GM20431 (cell line): Measurements from ENCODE around the gene GLI3.

Source experiments
- in situ Hi-C: fragments of 300-500 bp; cut with MseI, MboI; formaldehyde crosslinking; loops from one replicate; pipeline ENCODE4 v1.15.0; 2020; ENCODE audit warnings: low sequenced_read_pairs; ENCODE audit not compliant: unreplicated experiment

Gene GLI3

DNA sequence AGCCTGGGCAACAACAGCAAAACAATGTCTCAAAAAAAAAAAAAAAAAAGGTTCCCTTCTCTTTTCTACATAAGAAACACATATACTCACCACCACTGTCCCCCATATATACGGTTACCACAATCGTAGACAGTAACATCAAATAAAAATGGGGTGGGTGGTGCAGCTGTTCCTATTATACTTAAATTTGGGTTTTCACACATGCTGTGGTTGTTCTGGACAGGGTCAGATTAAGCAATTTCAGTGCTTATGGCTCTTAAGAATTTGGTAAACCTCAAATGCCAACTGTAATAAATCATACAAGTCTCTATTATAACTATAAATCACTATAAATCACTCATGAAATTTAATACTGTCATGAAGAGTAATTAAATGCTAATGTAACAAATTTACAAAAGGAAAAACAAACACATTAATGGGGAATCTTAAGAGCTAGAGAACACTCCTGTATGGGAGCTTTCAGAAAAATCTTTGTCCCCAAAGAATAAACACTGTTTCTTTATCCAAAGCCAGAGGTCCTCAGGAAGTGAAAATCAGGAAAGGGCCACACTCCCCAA lies 143.6 kb downstream of the GLI3 start:
- in situ Hi-C loops, result no loop called here

GRCh38 chr7:42091461-42092291 lies 145.3 kb downstream of the GLI3 start:
- in situ Hi-C loops, result no loop called here

DNA sequence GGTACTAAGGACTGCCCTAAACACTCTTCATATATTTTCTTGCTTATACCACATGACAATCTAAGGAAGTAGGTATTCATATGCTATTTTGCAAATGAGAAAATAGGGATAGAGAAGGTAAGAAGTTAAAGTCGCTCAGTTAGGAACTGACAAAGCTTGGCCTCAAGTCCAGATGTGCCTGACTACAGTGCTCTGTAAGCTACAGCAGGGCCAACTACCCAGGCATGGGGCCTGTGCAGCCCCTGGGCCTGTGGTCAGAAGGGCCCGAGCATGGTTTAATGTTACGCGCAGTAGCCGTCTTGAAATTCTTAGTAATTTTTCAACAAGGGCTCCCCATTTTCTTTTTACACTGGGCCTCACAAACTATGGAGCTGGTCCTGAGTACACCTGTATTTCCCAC lies 146.2 kb downstream of the GLI3 start:
- in situ Hi-C loops, result no loop called here

- in situ Hi-C loops, result no loop called here
These were observed 147.0 kb downstream of the GLI3 start for GRCh38 chr7:42090056-42090455.

GRCh38 chr7:42087616-42088015 lies 149.4 kb downstream of the GLI3 start:
- in situ Hi-C loops, result no loop called here

DNA sequence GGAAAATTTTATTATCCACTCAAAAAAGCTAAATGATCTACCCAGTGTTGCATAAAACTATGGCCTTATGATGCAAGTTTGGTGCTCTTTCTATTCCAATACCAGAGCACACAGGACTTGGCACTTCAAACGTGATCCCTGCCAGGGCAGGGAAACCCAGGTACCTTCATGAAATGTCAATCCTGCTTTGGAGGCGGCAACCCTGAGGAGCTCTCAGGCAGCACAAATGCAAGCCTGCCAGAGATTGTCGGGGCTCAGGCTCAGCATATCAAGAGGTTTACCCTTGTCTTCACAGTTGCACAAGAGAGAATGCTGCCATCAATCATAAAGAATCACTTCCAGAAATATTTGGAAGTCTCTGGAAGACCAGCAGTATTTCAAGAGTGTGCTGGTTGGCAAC lies 151.5 kb downstream of the GLI3 start:
- in situ Hi-C loops, result no loop called here

DNA sequence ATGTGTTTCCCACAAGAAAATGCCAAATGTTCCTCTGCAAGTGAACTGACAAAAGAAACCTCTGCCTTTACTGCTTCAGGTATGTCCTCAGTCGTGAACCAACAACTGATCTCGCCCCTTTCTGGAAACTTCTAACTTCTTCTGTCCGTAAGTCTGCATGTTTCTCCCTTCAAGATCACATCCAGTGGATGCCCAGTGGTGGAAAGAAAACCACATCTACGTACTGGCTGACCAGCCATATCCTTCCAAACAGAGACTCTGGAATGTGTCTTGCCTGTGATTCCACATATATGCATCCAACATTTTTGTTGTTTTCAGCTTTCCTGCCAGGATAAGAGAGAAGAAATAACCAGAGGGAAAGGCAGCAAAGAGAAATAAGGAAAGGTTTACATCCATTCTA lies 152.7 kb downstream of the GLI3 start:
- in situ Hi-C loops, result no loop called here

DNA sequence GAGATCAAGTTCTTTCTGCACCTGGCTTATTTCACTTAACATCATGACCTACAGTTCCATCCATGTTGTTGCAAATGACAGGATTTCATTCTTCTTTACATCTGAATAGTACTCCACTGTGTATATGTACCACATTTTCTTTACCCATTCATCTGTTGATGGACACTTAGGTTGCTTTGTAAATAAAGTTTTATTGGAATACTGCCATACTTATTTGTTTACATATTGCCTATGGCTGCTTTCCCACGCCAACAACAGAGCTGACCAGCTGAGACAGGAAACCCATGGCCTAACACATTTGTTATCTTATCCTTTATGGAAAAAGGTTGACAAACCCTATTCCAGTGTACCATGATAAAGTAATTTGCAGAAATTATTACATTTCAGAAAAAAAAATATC lies 153.7 kb downstream of the GLI3 start:
- in situ Hi-C loops, result no loop called here

DNA sequence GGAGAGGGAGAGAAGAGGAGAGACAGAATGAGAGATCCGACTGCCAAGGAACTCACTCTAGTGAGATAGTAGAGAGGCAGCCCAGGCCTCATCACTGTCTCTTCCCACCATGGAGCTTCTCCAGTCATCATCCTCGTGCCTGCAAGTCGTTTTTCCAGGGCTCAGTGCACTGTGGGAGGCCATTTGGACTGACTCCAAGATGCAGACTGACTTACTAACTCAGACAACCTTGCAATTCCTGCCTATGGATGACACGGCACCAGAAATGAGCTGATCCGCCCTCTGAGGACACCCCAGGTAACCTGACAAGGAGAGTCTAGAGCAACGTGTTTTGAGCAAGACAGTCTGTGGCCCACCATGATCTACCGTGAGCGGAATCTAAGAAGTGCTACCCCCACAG lies 154.9 kb downstream of the GLI3 start:
- in situ Hi-C loops, result no loop called here

DNA sequence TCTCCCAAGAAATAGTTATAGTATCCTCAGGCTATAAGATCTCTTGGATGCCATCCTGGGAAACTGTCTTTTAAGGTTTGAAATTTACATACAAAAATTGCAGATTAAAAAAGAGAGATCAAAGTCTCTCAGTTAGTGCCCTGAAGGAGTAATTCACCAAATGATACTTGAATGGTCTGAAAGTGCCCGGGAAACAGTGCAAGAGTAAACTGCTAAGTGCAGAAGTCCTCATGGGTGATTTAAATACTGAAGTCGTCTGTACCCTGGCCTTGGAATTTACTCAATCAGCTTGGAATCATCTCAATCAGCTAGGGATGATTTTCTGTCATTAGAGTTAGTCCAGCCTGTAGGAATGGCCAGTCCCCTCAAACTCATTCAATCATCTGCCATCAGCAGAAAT lies 155.3 kb downstream of the GLI3 start:
- in situ Hi-C loops, result no loop called here

DNA sequence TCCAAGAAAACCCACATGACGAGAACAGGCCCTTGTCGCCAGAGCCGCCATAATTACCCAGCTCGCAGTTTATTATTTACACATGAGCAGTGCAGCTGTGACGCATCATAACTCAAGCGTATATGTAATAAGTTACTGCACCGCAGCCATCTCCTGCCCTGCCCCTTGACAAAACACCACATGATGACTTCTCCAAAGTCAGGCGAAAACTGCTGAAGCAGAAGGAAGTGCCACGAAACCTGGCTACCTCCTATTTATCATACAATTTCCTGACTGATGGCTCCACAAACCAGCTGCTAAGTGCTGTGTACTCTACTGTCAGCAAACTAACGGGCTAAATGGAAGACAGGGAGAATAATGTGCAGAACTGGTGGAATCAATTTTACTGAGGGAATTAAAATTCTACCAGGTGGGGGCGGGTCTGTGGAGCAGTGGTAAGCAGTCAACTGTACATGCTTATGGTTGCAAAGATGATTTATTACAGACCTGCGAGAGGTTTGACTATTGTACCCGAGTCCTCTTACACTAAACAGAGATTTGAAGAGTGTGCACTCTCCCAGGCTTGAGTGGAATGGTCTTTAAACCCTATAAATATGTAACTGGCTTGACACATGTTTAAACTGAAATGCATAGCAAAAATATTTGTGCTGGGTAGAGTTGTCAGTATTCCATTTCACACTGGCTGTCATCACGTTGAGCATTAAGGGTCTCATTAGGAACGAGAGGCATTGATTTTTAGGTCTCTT lies 156.0 kb downstream of the GLI3 start:
- in situ Hi-C loops, result no loop called here

DNA sequence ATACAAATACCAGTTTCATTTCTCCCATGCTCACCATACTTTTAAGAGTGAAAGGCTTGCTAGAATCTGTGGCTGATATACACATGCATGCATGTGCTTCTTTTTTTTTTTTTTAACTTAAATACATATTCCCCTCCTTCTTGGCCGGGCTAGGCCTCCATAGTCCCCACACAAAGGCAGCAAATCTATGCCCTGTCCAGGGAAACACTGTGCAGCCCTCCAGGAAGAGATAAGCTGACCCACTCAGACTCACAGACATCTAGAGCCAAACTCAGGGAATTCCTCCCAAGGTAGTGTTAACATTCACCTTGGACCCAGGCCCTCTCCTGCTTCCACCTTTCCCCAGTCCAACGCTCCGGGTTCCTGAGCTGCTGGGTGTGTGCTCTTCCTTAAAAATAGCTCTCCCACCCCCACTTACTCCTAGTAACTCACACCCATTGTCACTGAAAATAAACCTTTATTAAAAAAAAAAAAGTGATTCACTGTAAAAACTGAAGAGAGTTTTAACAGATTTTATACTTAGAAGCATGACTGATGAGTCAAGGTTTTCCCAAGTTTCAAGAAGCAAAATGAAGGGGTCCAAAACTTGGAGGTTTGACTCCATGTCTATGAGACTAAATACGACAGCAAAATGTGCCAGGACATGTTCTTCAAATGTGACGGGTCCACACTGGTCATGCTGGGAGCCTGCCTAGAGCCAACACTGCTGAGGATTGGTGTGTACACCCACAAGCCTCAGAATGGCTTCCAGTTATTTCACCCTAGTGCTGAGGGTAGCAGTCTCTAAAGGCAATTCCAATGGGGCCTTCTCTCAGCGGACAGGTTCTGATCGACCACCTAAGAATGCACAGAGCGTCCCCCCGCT lies 159.5 kb downstream of the GLI3 start:
- in situ Hi-C loops, result no loop called here

DNA sequence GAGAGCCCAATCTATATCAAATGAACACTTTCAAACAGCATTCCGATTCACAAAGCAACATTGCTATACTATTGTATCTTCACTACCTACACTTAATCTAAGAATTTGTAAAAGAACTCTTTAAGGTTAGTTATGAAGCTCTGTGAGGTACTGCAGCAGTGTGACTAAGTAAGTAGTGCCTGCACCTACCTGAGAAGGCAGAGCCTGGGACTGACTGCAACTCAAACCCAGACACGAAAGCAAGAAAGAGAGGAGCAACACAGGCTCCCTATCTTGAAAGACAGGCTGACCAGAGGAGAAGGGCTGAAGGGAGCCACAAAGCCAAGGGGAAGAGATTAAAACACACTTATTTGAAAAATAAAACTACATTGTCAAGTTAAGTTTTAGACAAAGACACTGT lies 160.1 kb downstream of the GLI3 start:
- in situ Hi-C loops, result no loop called here

DNA sequence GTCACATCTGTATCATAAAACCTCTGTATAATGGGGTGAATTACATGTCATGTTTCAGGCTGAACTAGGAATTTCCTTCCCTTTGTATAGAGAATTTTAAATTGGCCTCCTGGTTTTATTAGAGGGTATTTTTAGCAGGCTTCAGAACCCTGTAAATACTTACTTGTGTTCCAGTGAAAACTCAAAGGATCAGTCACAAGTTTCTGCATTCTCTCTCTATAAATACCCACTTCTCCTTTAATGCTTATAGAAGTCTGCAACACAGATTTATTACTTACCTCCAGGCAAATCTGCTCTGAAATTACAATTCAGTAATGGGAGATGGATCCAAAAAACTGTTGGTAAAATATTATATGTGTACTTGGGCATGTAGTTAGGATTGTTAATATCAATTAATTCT lies 161.6 kb downstream of the GLI3 start:
- in situ Hi-C loops, result no loop called here

GRCh38 chr7:42074076-42074475 lies 162.9 kb downstream of the GLI3 start:
- in situ Hi-C loops, result no loop called here

DNA sequence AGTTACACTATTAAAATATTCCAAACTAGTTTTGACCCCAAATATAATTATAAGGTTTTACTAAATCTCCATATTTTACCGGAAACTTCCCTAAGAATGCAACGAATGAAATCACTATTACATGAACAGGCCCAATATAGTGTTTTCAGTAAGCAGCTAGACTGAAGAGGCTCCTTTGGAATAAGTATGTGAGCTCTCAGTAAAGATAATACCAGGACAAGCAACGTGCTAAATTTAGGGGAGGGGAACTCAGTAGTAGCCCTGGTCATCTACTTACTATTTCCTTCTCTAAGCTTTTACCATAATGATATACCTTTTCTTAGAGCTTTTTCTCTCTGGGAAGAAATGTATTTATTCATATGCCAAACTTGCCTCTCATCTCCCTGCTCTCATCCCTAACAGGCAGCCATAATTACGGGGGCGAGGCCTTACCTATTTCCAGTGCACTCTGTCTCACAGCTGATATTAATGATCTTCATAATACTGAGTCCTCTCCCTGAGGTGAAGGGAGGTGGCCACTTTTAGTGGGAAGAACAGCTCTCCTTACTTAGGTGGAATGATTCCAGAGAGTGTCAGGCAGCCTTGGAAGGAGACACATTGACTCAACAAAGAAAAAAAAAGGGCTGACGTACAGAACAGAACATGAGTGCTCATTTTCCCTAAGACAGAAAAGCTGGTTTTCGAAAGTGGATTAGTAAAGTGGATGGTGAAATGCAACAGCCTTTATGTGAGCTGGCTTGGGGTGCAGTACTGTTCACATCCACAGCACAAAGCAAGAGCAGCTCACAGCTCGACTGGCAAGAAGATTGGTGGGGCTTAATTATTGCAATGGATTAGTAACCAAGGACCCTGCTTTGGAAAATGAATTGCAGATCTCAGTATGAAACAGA lies 165.4 kb downstream of the GLI3 start:
- in situ Hi-C loops, result no loop called here

DNA sequence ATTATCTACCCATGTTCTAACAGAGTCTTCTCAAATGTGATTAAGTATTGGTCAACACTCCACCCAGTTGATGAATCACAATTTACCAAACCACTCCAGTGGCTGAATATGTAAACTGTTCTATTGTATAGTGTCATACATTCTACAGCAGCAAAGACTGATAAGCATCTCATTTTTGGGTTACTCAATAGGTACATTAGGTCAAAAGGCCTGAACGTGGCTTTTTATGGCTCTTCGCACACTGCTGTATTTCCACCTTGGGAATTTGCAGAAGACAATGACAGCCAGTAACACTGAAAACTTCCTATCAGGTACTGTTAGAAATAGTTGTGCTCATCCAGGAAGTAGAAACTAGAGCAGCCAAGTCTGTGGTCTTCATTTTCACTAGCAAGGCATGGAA lies 166.9 kb downstream of the GLI3 start:
- in situ Hi-C loops, result no loop called here

GRCh38 chr7:42069590-42069989 lies 167.4 kb downstream of the GLI3 start:
- in situ Hi-C loops, result no loop called here

DNA sequence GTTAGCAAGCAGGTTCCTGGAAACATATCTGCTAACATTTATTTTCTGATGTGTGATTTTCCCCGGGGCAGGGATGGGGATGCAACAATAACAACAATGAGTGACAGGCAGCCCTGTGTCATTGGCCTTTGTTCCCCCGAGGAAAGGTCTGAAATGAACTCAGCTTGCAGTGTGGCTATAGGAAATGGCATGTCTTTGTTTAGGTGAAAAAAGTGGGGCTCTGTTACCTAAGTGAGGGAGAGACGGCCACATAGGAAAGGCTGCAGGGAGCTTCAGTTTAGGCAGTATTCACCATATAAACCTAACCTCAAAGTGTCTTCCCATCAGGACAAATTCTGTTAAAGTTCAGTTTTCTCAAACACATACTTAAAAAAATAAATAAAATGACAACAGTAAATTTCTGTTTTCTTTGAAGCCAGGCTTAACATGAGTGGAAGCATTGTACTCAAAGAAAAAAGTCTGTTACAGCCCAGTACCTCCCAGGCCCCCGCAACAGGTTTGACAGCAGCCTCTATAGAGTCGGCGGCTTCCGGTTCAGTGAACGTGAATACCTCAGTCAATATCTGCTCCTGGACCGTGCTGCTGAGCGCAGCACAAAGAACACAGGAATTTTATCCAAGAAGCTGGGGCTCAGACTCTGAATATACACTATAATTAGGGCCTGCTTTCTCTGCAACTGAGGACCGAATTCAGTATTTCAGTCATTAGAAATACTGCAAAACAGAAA lies 168.3 kb downstream of the GLI3 start:
- in situ Hi-C loops, result no loop called here
